Keratinocyte (primary cell): ENCODE data around the gene KIF1C. TPM values are rescaled to one million over a fixed set of nuclear protein-coding genes. Genes with fewer than 3 reads are reported as not detected.

Source experiments
- DNase-seq: peaks from one replicate; pipeline ENCODE4 v3.0.0-alpha.2; 2011; ENCODE audit warnings: low read depth, missing footprints, low spot score
- FAIRE-seq: peaks from 2 replicates; lab custom pipeline; 2011; peaks lifted over from hg19 to GRCh38; lab: Jason Lieb, UNC
- H2AFZ ChIP-seq: 2 replicates; pipeline ENCODE4 v1.6.0; 2012; ENCODE audit warnings: low read length, control low read depth, inconsistent platforms; ENCODE audit not compliant: control insufficient read depth
- H3K27ac ChIP-seq: 2 replicates; pipeline ENCODE4 v1.5.1; 2011; ENCODE audit warnings: low read length; ENCODE audit not compliant: control insufficient read depth, insufficient read depth
- H3K27me3 ChIP-seq: 3 replicates; pipeline ENCODE4 v1.6.0; 2011; ENCODE audit warnings: low read length; ENCODE audit not compliant: control insufficient read depth, insufficient read depth; ENCODE audit errors: extremely low read depth
- H3K36me3 ChIP-seq, 2 experiments: 2 replicates in 1 of 2; 3 replicates in 1 of 2; pipeline ENCODE4 v1.5.1; 2011; ENCODE audit warnings: low read length in 2 of 2, mild to moderate bottlenecking in 1 of 2; ENCODE audit not compliant: control insufficient read depth in 2 of 2, insufficient read depth in 2 of 2; ENCODE audit errors: extremely low read depth in 1 of 2
- H3K4me1 ChIP-seq: 3 replicates; pipeline ENCODE4 v1.5.1; 2011; ENCODE audit warnings: low read length; ENCODE audit not compliant: control insufficient read depth, insufficient read depth; ENCODE audit errors: extremely low read depth
- H3K4me2 ChIP-seq: 3 replicates; pipeline ENCODE4 v1.6.0; 2011; ENCODE audit warnings: low read depth, low read length; ENCODE audit not compliant: control insufficient read depth, insufficient read depth; ENCODE audit errors: extremely low read depth
- H3K4me3 ChIP-seq, 3 experiments: fragments of 200-600 bp in 1 of 3; sonication (generic) in 1 of 3; 2 replicates in 2 of 3; 3 replicates in 1 of 3; pipeline ENCODE4 v1.5.1; 2011 to 2016; ENCODE audit warnings: low read length in 3 of 3, mild to moderate bottlenecking in 3 of 3, control low read depth in 2 of 3, inconsistent platforms in 1 of 3, low read depth in 1 of 3, mixed read lengths in 1 of 3, mixed run types in 1 of 3, moderate library complexity in 1 of 3; ENCODE audit not compliant: control insufficient read depth in 2 of 3, insufficient read depth in 2 of 3; ENCODE audit errors: extremely low read depth in 1 of 3
- H3K79me2 ChIP-seq: 2 replicates; pipeline ENCODE4 v1.6.0; 2012; ENCODE audit warnings: low read length; ENCODE audit not compliant: control insufficient read depth, insufficient read depth
- H3K9ac ChIP-seq: 3 replicates; pipeline ENCODE4 v1.6.0; 2011; ENCODE audit warnings: low read length; ENCODE audit not compliant: control insufficient read depth, insufficient read depth; ENCODE audit errors: extremely low read depth
- H3K9me1 ChIP-seq: 3 replicates; pipeline ENCODE4 v1.6.0; 2011; ENCODE audit warnings: low read length; ENCODE audit not compliant: control insufficient read depth, insufficient read depth; ENCODE audit errors: extremely low read depth
- H3K9me3 ChIP-seq: 2 replicates; pipeline ENCODE4 v1.5.1; 2012; ENCODE audit warnings: low read depth, low read length; ENCODE audit not compliant: control insufficient read depth
- H4K20me1 ChIP-seq: 3 replicates; pipeline ENCODE4 v1.6.0; 2011; ENCODE audit warnings: low read length; ENCODE audit not compliant: control insufficient read depth, insufficient read depth; ENCODE audit errors: extremely low read depth
- EZH2 ChIP-seq: IDR thresholded peaks from one replicate; pipeline ENCODE4 v1.6.1; 2012; ENCODE audit warnings: inconsistent platforms, mild to moderate bottlenecking, low read length, moderate library complexity
- dilution Hi-C: fragments of 300-500 bp; cut with MboI; formaldehyde crosslinking; loops from one replicate; pipeline ENCODE4 v1.7.0; 2020; ENCODE audit warnings: low sequenced_read_pairs; ENCODE audit not compliant: extremely low pct_ligation_motif_present
- polyA plus RNA-seq, 5 experiments: library from polyadenylated mRNA; depleted of rRNA in 3 of 5; stranded (reverse) in 3 of 5; stranded (forward) in 1 of 5; unstranded in 1 of 5; fragments of >200 nt; gene quantifications; 1 replicate in 1 of 5; 2 replicates in 3 of 5; 3 replicates in 1 of 5; pipeline versions ENCODE4 v1.2.1 to v1.2.3, GENCODE V29; 2011 to 2012; ENCODE audit warnings: missing spikeins in 2 of 5, low read depth in 1 of 5, low replicate concordance in 1 of 5
- TF ChIP-seq, protein P1 (sequence below), 3 experiments: IDR thresholded peaks in 1 of 3; conservative IDR thresholded peaks in 1 of 3; optimal IDR thresholded peaks in 1 of 3; 2 replicates in 2 of 3; 3 replicates in 1 of 3; pipeline versions ENCODE3 to v1.5.1; 2011; ENCODE audit warnings: low read length in 3 of 3, mild to moderate bottlenecking in 3 of 3, moderate library complexity in 2 of 3, control low read depth in 1 of 3, inconsistent platforms in 1 of 3; ENCODE audit not compliant: insufficient read depth in 2 of 3; ENCODE audit errors: extremely low read depth in 1 of 3

KIF1C gene
- polyA plus RNA-seq, 1 donor (not counting 4 experiments of a cell fraction or from before 2014, with no cell fraction given), result 93.7 TPM

- DNase-seq (no peak), FAIRE-seq (peak; percentile 43)
- H3K9me3 ChIP-seq, result no peaks in the 10 kb centered on the region
- H3K36me3 ChIP-seq, result peaks cover 16 to 24% of the 10 kb centered on the region in 2 experiments
- no peaks in the 10 kb centered on the region for H3K27me3 ChIP-seq
- peaks cover 2% of the 10 kb centered on the region for H3K9me1 ChIP-seq
- peak overlapping the region; percentile 98 for H3K27ac ChIP-seq
- peaks cover 39% of the 10 kb centered on the region for H3K4me1 ChIP-seq
- no peak for TF ChIP-seq EZH2
- TF ChIP-seq, protein P1, sequence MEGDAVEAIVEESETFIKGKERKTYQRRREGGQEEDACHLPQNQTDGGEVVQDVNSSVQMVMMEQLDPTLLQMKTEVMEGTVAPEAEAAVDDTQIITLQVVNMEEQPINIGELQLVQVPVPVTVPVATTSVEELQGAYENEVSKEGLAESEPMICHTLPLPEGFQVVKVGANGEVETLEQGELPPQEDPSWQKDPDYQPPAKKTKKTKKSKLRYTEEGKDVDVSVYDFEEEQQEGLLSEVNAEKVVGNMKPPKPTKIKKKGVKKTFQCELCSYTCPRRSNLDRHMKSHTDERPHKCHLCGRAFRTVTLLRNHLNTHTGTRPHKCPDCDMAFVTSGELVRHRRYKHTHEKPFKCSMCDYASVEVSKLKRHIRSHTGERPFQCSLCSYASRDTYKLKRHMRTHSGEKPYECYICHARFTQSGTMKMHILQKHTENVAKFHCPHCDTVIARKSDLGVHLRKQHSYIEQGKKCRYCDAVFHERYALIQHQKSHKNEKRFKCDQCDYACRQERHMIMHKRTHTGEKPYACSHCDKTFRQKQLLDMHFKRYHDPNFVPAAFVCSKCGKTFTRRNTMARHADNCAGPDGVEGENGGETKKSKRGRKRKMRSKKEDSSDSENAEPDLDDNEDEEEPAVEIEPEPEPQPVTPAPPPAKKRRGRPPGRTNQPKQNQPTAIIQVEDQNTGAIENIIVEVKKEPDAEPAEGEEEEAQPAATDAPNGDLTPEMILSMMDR (optimal IDR thresholded peaks at IDR 0.05 in 1 of 3, IDR thresholded peaks at IDR 0.05 in 1 of 3, conservative IDR thresholded peaks at IDR 0.05 in 1 of 3; ENCODE audit: extremely low read depth in 1 of 3, insufficient read depth in 2 of 3, low read length in 3 of 3), result no peak
- peak overlapping the region; percentile 89 for H3K4me2 ChIP-seq
- H2AFZ ChIP-seq, result peak overlapping the region; percentile 51
- H3K4me3 ChIP-seq, result peak overlapping the region; percentile 77 to 99 (median 96)
- peak overlapping the region; percentile 94 for H3K9ac ChIP-seq
- dilution Hi-C loops, result loop anchor here (10.0 kb wide), 1 partner anchor 56 kb away; no protein-coding TSS in a partner anchor
- H4K20me1 ChIP-seq, result peaks cover 15% of the 10 kb centered on the region
- H3K79me2 ChIP-seq, result peaks cover 33% of the 10 kb centered on the region
These were observed 48.8 kb upstream of the KIF1C start for GRCh38 chr17:4948931-4949320.

GRCh38 chr17:4949321-4950074 lies 48.3 kb upstream of the KIF1C start:
- Histone ChIP-seq H3K36me3 (peaks cover 16 to 22% of the 10 kb centered on the region in 2 experiments), H2AFZ (peak overlapping the region; percentile 51), H3K4me3 (peak overlapping the region; percentile 77 to 99 (median 96)), H3K9me1 (peaks cover 2% of the 10 kb centered on the region), H3K9me3 (no peaks in the 10 kb centered on the region), H4K20me1 (peaks cover 14% of the 10 kb centered on the region), H3K9ac (peak overlapping the region; percentile 94), H3K79me2 (peaks cover 33% of the 10 kb centered on the region), H3K27ac (peak overlapping the region; percentile 98), H3K4me1 (peaks cover 34% of the 10 kb centered on the region), H3K4me2 (peak overlapping the region; percentile 89), H3K27me3 (no peaks in the 10 kb centered on the region)
- dilution Hi-C loops, result loop anchor here (10.0 kb wide), 1 partner anchor 55 kb away; no protein-coding TSS in a partner anchor
- DNase-seq (no peak), FAIRE-seq (no peak)
- TF ChIP-seq EZH2, result no peak
- TF ChIP-seq, protein P1 (optimal IDR thresholded peaks at IDR 0.05 in 1 of 3, IDR thresholded peaks at IDR 0.05 in 1 of 3, conservative IDR thresholded peaks at IDR 0.05 in 1 of 3; ENCODE audit: extremely low read depth in 1 of 3, insufficient read depth in 2 of 3, low read length in 3 of 3), result no peak
